Fibroblast of pulmonary artery (primary cell): ENCODE data around the gene ARRB2.
"Not testable (repeated sequence)": the region's sequence is repeated elsewhere in the genome, so short reads cannot be mapped to it uniquely, and the experiment has no call there.

Source experiments
- DNase-seq: peaks from one replicate; pipeline ENCODE4 v3.0.0-alpha.2; 2010; ENCODE audit warnings: low read depth
- H3K4me3 ChIP-seq: replicated peaks from 2 replicates; pipeline ENCODE4 v1.5.1; 2011; ENCODE audit warnings: low read depth, mild to moderate bottlenecking, control low read depth, low read length, moderate library complexity
- CTCF ChIP-seq: IDR thresholded peaks from 2 replicates; pipeline ENCODE4 v1.5.1; 2011; ENCODE audit warnings: mild to moderate bottlenecking, control low read depth, low read length, inconsistent platforms; ENCODE audit errors: missing control alignments

ARRB2 gene

GRCh38 chr17:4711661-4712181 lies 1.3 kb downstream of the ARRB2 start:
- no peak for TF ChIP-seq CTCF
- DNase-seq = no peak
- H3K4me3 ChIP-seq = no peak overlapping the region

GRCh38 chr17:4712526-4712925 lies 2.1 kb downstream of the ARRB2 start:
- no peak for DNase-seq
- no peak overlapping the region for H3K4me3 ChIP-seq
- TF ChIP-seq CTCF = no peak

GRCh38 chr17:4714340-4715062 lies 4.1 kb downstream of the ARRB2 start:
- not testable (repeated sequence) for H3K4me3 ChIP-seq, DNase-seq

GRCh38 chr17:4715063-4715744 lies 4.8 kb downstream of the ARRB2 start:
- no peak for DNase-seq
- no peak for TF ChIP-seq CTCF
- H3K4me3 ChIP-seq = no peak overlapping the region

GRCh38 chr17:4716081-4716480 lies 5.6 kb downstream of the ARRB2 start:
- DNase-seq = no peak
- H3K4me3 ChIP-seq = no peak overlapping the region
- no peak for TF ChIP-seq CTCF

GRCh38 chr17:4717791-4718190 lies 7.4 kb downstream of the ARRB2 start:
- TF ChIP-seq CTCF = no peak
- no peak overlapping the region for H3K4me3 ChIP-seq
- no peak for DNase-seq

- no peak overlapping the region for H3K4me3 ChIP-seq
- DNase-seq = no peak
Observed at GRCh38 chr17:4718276-4718675, 7.8 kb downstream of the ARRB2 start.

More at GRCh38 chr17:4718276-4718675, 7.8 kb downstream of the ARRB2 start:
- TF ChIP-seq CTCF = no peak
